NCI-H748 (cell line): ENCODE results near the gene DNAH14.

Experiments used
- DNase-seq: peaks from one replicate; lab custom pipeline; 2025; ENCODE audit not compliant: unreplicated experiment; lab: John Stamatoyannopoulos, UW

DNAH14 gene

GRCh38 chr1:225446595-225446960 lies 517.1 kb downstream of the DNAH14 start:
- DNase-seq, result no peak

GRCh38 chr1:225446981-225447615 lies 517.6 kb downstream of the DNAH14 start:
- no peak for DNase-seq

GRCh38 chr1:225447650-225448089 lies 518.2 kb downstream of the DNAH14 start:
- DNase-seq, result no peak

- no peak for DNase-seq
Measured at GRCh38 chr1:225448146-225448805, 518.8 kb downstream of the DNAH14 start.
